HUES6 (cell line): Measurements from ENCODE around the gene TOMM40L.

Source experiments
- H3K27ac ChIP-seq: 2 replicates; pipeline ENCODE4 v1.7.0; 2013; ENCODE audit warnings: low read depth, mild to moderate bottlenecking, low read length, inconsistent platforms
- H3K27me3 ChIP-seq: 2 replicates; pipeline ENCODE4 v1.6.1; 2013; ENCODE audit warnings: low read length; ENCODE audit not compliant: control insufficient read depth, insufficient read depth
- H3K36me3 ChIP-seq: 2 replicates; pipeline ENCODE4 v1.6.1; 2013; ENCODE audit warnings: low read length; ENCODE audit not compliant: control insufficient read depth, insufficient read depth
- H3K4me1 ChIP-seq: 2 replicates; pipeline ENCODE4 v1.6.1; 2013; ENCODE audit warnings: low read length; ENCODE audit not compliant: control insufficient read depth, insufficient read depth
- H3K4me3 ChIP-seq: 2 replicates; pipeline ENCODE4 v1.5.1; 2013; ENCODE audit warnings: low read depth, low read length
- H3K9ac ChIP-seq: one replicate; pipeline ENCODE4 v1.6.1; 2013; ENCODE audit warnings: mild to moderate bottlenecking, low read length
- H3K9me3 ChIP-seq: 2 replicates; pipeline ENCODE4 v1.6.1; 2013; ENCODE audit warnings: low read depth, low read length; ENCODE audit not compliant: control insufficient read depth, insufficient read depth

TOMM40L gene

DNA sequence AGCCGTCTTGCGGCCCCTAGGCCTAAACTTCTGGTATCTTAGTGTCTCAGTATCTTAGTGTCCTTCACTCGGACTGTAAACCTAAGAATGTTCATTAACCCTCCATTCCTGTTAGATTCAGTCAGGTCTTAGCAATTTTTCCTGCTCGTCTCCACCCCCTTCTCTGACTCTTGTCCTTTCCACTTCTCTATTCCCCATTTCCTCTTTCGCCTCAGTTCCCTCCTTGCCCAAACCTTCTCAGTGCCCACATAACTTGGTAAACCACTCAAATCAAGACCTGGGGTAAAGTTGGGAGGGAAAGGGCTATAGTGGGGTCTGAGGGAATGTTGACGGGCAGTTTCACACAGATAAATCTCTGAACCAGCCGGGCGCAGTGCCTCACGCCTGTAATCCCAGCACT, 11.5 kb upstream of the TOMM40L start:
- no peaks in the 10 kb centered on the region for H3K9me3 ChIP-seq
- peaks cover 22% of the 10 kb centered on the region for H3K4me1 ChIP-seq
- peaks cover 54% of the 10 kb centered on the region for H3K36me3 ChIP-seq
- H3K27ac ChIP-seq = no peak overlapping the region
- no peak overlapping the region for H3K4me3 ChIP-seq
- no peak overlapping the region for H3K9ac ChIP-seq
- H3K27me3 ChIP-seq = no peaks in the 10 kb centered on the region

DNA sequence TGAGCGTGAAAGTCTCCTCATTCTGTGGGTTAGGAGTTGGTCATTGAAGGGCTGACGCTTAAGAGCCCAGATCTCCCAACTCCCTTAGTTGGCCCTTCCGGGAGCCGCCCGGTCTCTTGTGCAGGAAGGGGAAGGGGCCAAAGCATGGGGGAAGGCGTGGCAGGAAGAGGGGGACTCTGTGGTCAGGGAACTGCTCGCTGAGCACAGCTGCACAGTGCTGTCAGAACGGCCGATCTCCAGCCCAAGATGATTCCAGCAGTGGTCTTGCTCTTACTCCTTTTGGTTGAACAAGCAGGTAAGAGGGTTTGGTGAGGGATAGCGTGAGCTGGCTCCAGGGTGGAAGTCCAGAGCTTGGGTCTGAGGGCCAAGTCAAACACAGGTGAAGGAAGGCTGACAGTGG, 10.8 kb upstream of the TOMM40L start, which contains the start of gene FCER1G:
Gene FCER1G, plus strand, starts transcription at position 220 of the 400 bp plus-strand sequence. Its CDS starts 27 bp downstream, at position 247.
- no peak within 1 kb of the TSS for H3K27ac ChIP-seq
- peaks cover 20% of the 10 kb centered on the region for H3K4me1 ChIP-seq
- H3K4me3 ChIP-seq = no peak within 1 kb of the TSS

DNA sequence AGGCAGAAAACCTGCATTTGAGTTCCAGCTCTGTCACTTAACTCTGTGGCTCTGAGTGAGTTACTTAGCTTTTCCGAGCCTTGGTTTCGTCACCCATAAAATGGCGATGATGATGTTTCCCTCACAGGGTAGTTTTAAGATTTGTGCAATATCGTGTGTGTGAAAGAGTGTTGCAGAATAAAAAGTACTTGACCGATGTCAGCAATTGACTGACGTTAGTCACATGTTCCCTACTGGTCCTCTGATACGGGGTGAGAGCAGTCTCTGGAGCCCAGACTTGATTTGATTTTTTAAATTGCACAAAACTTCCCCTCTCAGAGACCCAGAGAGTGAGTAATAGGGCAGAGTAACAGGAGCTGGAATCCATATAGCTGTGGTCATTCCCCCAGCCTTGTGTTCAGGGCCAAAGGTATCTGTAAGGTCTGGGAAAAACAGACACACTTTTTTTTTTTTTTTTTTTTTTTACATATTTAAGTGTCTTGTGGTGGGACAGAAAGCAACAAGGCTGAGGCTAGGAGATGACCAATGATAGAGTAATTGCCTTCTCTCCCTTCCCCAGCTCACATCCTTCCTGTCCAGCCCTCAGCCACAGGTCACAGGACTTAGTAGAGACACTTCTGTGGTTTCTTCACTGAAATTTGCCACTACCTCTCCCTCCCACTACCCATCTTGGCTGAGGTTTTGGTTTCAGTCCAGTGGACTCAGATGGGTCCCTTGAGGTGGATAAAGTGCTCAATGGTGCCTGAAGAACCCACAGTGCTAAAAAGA, 8.7 kb upstream of the TOMM40L start:
- Histone ChIP-seq H3K9ac (no peak overlapping the region), H3K9me3 (no peaks in the 10 kb centered on the region), H3K4me3 (no peak overlapping the region), H3K27ac (no peak overlapping the region), H3K27me3 (no peaks in the 10 kb centered on the region), H3K36me3 (peaks cover 28% of the 10 kb centered on the region), H3K4me1 (peaks cover 18% of the 10 kb centered on the region)

More for the DNA sequence above, 10.8 kb upstream of the TOMM40L start, which contains the start of gene FCER1G:
- Histone ChIP-seq H3K27me3 (no peaks in the 10 kb centered on the region), H3K36me3 (peaks cover 48% of the 10 kb centered on the region), H3K9ac (no peak within 1 kb of the TSS), H3K9me3 (no peaks in the 10 kb centered on the region)

DNA sequence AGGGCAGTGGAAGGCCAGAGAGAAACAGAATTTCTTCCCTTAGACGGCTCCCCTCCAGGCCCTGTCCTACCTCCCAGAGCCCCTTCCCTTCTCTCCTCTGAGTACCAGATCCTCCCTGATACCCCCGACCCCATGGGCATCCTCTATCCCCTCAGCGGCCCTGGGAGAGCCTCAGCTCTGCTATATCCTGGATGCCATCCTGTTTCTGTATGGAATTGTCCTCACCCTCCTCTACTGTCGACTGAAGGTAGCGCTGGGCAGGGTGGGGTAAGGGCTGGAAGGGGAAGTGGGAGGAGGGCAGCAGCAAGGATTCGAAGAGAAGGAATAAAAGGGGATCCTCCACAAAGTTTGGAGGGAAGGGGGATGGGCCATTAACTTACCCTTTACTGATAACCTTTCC, 8.0 kb upstream of the TOMM40L start:
- no peaks in the 10 kb centered on the region for H3K27me3 ChIP-seq
- H3K36me3 ChIP-seq = peaks cover 21% of the 10 kb centered on the region
- no peak overlapping the region for H3K27ac ChIP-seq
- no peak overlapping the region for H3K4me3 ChIP-seq
- H3K4me1 ChIP-seq = peaks cover 18% of the 10 kb centered on the region
- no peaks in the 10 kb centered on the region for H3K9me3 ChIP-seq
- H3K9ac ChIP-seq = no peak overlapping the region

DNA sequence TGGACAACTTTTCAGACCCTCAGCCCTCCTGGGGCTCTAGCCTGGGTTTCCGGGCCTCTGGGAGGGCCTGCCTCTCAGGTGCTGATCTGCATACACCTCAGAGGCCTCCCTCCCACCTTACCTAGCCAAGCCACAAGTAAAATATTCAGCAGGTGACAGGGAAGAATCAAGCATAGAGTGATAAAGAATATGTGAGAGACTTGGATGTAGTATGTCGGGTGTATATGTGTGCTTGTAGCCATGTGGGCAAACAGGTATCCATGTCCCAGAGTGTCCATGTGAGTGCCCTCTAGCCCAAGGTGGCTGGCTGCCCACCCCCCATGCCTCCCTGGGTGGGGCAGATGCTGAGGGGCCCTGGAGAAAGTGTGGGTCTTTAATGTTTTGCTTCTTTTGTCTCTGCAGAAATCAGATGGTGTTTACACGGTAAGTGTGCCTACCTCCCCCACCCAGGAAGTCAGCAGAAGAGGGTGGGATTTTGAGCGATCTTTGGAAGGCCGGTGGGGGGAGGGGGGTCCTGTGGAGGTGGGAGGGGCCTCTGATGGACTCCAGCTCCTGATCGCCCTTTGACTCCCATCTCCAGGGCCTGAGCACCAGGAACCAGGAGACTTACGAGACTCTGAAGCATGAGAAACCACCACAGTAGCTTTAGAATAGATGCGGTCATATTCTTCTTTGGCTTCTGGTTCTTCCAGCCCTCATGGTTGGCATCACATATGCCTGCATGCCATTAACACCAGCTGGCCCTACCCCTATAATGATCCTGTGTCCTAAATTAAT, 7.4 kb upstream of the TOMM40L start:
- H3K9ac ChIP-seq = no peak overlapping the region

DNA sequence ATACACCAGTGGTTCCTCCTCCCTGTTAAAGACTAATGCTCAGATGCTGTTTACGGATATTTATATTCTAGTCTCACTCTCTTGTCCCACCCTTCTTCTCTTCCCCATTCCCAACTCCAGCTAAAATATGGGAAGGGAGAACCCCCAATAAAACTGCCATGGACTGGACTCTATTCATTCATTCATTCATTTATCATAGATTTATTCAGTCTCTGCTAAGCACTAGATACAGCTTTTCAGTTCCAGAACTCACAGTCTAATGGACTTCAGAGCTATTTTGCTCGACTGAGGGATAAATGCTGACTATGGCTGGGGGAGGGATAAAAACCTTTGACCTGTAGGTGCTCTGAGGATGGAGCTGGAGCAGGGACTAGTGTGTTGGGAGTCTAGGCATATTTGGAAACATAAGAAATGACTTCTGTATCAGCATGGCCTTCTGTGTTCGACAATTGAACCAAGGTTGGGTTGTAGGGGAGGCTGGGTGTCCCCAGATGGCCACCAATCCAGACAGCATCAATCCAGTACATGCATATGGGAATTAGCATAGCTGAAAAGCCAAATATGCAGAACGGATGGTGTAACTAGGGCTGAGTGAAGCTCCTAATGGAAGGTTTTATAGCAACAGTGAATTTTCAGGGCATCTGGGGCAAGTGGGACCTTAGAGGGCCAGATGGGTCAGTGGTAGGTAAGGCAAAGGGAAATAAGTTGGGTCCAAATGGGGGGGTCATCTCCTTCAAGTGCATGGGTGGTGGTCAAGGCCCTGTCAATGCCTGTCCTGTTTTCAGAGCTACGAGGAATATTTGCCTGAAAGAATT, 6.6 kb upstream of the TOMM40L start:
- H3K4me3 ChIP-seq = no peak overlapping the region
- no peaks in the 10 kb centered on the region for H3K9me3 ChIP-seq
- H3K27ac ChIP-seq = no peak overlapping the region
- H3K36me3 ChIP-seq = peaks cover 7% of the 10 kb centered on the region
- peaks cover 21% of the 10 kb centered on the region for H3K4me1 ChIP-seq
- no peaks in the 10 kb centered on the region for H3K27me3 ChIP-seq
- no peak overlapping the region for H3K9ac ChIP-seq

More for the DNA sequence above, 7.4 kb upstream of the TOMM40L start:
- H3K36me3 ChIP-seq = peaks cover 15% of the 10 kb centered on the region
- no peak overlapping the region for H3K27ac ChIP-seq
- no peaks in the 10 kb centered on the region for H3K9me3 ChIP-seq
- H3K4me1 ChIP-seq = peaks cover 18% of the 10 kb centered on the region
- no peaks in the 10 kb centered on the region for H3K27me3 ChIP-seq
- no peak overlapping the region for H3K4me3 ChIP-seq

DNA sequence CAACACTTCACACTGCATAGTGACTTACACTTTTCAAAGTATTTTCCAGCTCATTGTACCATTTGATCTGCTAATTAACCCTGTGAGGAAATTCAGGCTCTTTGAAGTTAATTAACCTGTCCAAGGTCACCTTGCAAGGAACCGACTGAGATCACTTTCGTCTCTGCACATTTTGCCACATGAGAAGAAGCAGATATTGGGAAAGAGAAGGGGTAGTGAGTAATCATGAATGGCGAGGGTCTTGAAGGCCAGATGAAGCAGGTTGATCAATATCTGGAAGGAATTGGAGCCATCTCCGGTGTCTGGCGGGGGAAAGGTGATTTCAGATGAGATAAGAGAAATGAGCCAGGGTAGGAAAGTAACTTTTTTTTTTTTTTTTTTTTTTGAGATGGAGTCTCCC, 5.9 kb upstream of the TOMM40L start:
- Histone ChIP-seq H3K36me3 (peaks cover 3% of the 10 kb centered on the region; the same call in 1 of the 2 replicates), H3K9me3 (no peaks in the 10 kb centered on the region), H3K4me3 (no peak overlapping the region)

DNA sequence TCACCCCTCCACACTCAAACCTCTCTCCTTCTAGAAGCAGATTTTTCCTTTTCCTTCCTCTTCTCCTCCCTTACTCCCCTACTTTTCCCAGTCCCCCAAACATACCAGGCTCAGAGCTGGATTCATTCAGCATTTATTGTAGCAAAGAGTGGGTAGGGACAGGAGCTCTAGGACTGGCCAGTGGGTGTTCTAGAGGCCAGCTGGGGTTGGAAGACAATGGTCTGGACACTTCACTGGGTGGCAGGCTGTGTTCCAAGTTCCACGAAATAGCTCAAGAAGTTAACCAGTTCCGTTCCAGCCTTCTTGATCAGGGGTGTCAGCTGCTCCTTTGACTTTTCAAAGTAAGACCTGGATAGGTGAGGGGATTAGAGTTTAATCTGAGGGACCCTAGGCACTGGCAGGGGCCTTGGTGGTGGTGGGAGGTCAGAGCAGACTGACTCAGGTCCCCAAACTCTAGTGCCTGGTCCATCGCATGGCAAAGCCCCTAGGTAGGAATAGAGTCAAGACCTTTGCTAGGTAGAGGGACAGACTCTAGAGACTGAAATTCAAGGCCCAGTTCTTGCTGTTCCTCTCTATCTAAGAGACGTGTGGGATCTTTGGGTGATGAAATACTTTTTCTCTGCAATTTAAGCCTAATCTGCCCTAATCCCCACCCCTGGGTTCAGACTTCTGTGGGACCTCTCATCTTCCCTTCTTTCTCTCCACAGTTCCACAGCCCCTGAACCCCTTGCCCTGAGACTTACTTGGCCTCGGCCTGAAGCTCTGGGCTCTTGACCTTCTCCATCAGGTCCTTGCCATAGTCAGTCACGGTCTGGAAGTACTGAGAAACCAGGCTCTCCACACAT, 3.5 kb upstream of the TOMM40L start:
- no peak overlapping the region for H3K27ac ChIP-seq
- H3K9ac ChIP-seq = no peak overlapping the region
- no peaks in the 10 kb centered on the region for H3K9me3 ChIP-seq
- H3K4me1 ChIP-seq = peaks cover 31% of the 10 kb centered on the region
- no peak overlapping the region for H3K4me3 ChIP-seq
- no peaks in the 10 kb centered on the region for H3K36me3 ChIP-seq
- no peaks in the 10 kb centered on the region for H3K27me3 ChIP-seq

More for the DNA sequence above, 5.9 kb upstream of the TOMM40L start:
- Histone ChIP-seq H3K4me1 (peaks cover 22% of the 10 kb centered on the region), H3K27me3 (no peaks in the 10 kb centered on the region), H3K27ac (no peak overlapping the region), H3K9ac (no peak overlapping the region)

DNA sequence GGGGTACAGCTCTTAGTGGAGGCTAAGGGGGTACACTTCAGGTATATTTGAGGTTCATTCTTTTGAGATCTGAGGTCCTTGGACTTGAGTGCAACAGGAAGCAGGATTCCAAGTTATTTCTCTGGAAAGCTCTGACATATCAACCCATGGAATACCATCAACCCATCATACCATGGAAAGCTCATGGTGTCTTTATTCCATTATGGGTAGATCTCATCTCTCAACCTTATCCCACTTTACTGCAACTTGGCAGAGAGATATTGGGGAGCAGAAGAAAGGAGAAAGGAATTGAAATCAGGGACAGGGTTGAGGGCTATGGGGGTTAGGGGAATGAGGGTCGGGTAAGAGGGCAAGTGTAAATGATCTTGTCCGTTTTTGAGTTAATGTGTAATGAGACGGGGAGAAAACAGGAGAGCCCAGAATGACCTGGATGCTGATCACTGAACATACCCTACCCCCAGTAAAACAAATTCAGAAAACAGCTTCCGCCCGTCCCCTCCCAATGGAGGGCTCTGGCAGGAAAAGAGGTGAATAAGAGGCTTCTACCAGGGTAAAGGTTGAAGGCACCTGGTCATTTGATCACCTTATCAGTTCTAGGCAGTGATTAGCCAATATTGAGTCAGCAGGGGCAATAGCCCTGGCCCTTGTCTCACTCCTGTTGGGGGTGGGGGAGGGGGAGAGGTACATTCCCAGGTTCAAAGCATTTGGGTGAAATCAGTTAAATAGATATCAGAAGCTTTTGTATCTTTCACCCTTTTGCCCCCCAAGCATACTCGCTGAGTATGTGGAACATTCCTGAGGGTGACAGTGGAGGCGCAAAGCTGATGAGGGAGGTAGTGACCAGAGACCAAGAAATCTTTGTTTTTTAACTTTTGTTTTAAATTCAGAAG, 1.8 kb upstream of the TOMM40L start:
- peaks cover 9% of the 10 kb centered on the region for H3K36me3 ChIP-seq
- no peaks in the 10 kb centered on the region for H3K9me3 ChIP-seq
- H3K27me3 ChIP-seq = no peaks in the 10 kb centered on the region
- no peak overlapping the region for H3K9ac ChIP-seq
- H3K4me3 ChIP-seq = no peak overlapping the region
- H3K27ac ChIP-seq = no peak overlapping the region
- H3K4me1 ChIP-seq = peaks cover 26% of the 10 kb centered on the region
